Ectodermal cell (in vitro differentiated cells): ENCODE data around the gene ZCCHC24.

ENCODE experiments used
- H3K27ac ChIP-seq: 2 replicates; pipeline ENCODE4 v1.7.0; 2013; ENCODE audit warnings: mild to moderate bottlenecking, low read depth, low read length; ENCODE audit not compliant: insufficient read depth, poor library complexity, severe bottlenecking
- H3K27me3 ChIP-seq: 2 replicates; pipeline ENCODE4 v1.7.0; 2013; ENCODE audit warnings: mild to moderate bottlenecking, low read length; ENCODE audit not compliant: insufficient read depth, control insufficient read depth, poor library complexity, severe bottlenecking
- H3K36me3 ChIP-seq: one replicate; pipeline ENCODE4 v1.7.0; 2013; ENCODE audit warnings: low read length; ENCODE audit not compliant: control insufficient read depth, insufficient read depth
- H3K4me1 ChIP-seq: one replicate; pipeline ENCODE4 v1.7.0; 2013; ENCODE audit warnings: low read length; ENCODE audit not compliant: control insufficient read depth, insufficient read depth
- H3K4me3 ChIP-seq: 2 replicates; pipeline ENCODE4 v1.7.0; 2013; ENCODE audit warnings: low read depth, low read length, control low read depth; ENCODE audit not compliant: insufficient read depth
- H3K9me3 ChIP-seq: 2 replicates; pipeline ENCODE4 v1.7.0; 2013; ENCODE audit warnings: mild to moderate bottlenecking, low read length, moderate library complexity; ENCODE audit not compliant: control insufficient read depth
- WGBS, 2 experiments: methylation state at CpG; one replicate each; pipeline ENCODE4 v1.1.7; 2013; ENCODE audit warnings: missing lambda C conversion rate in 2 of 2; 5-methylcytosine and 5-hydroxymethylcytosine counted together

ZCCHC24 gene

DNA sequence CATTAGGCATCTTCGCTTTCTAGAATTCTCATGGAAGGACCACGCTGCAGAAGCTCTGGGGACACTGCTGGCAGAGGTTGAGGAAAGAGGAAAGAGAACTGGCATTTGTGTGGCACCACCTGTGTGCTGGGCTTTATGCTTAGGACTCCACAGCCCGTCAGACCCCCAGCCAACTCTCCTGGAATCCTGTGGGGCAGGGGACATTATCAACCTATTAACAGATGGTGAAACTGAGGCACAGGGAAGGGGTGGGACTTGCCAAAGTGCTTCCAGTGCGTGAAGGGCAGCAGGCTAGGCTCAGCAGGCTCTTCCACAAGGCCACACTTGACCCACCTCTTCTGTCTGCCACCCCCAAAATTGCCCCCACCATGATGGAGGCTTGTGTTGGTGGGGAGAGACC lies 46.8 kb downstream of the ZCCHC24 start:
- Histone ChIP-seq H3K36me3 (no peaks in the 10 kb centered on the region), H3K4me3 (no peak overlapping the region), H3K9me3 (no peaks in the 10 kb centered on the region), H3K27ac (no peak overlapping the region), H3K4me1 (peaks cover 32% of the 10 kb centered on the region), H3K27me3 (no peaks in the 10 kb centered on the region)
- whole genome bisulfite sequencing, 2 experiments: 94 to 97% methylated on average over 4 of the region's 4 CpGs

DNA sequence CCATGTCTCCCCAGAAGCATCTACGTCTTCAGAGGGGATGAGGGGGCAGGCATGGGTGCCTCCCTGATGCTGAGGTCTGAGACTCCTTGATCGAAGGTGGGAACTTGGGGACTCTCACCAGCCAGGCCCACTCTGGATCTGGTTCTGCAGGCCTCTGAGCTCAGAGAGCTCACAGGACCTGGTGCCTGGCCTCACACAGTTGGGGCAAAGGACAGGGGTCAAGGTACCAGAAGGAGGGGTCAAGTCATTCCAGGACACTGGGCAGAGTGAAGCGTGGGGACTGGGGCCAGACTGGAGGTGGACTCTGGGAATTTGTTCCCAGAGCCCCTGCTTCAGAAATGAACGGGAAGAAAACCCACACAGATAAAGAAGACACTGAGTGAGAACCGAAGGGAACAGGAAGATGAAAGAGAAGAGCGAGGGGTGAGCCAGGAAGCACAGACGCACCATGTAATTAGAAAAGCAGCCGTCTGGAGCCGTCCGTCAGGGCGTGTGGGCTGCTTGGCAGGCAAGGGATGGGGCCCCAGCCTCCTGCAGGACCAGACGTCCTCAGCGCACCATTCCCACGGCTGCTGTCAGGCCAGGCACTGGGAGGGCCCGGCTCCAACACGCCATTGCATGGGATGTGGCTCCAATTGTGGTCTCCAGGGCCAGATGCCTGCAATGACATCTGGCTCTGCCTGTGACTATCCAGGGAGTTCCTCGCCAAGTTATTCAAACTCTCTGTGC lies 47.7 kb downstream of the ZCCHC24 start:
- no peaks in the 10 kb centered on the region for H3K27me3 ChIP-seq
- peaks cover 23% of the 10 kb centered on the region for H3K4me1 ChIP-seq
- 83 to 85% methylated on average over 17 of the region's 17 CpGs for WGBS, 2 experiments
- H3K27ac ChIP-seq: no peak overlapping the region
- no peaks in the 10 kb centered on the region for H3K9me3 ChIP-seq
- no peak overlapping the region for H3K4me3 ChIP-seq
- H3K36me3 ChIP-seq: no peaks in the 10 kb centered on the region

DNA sequence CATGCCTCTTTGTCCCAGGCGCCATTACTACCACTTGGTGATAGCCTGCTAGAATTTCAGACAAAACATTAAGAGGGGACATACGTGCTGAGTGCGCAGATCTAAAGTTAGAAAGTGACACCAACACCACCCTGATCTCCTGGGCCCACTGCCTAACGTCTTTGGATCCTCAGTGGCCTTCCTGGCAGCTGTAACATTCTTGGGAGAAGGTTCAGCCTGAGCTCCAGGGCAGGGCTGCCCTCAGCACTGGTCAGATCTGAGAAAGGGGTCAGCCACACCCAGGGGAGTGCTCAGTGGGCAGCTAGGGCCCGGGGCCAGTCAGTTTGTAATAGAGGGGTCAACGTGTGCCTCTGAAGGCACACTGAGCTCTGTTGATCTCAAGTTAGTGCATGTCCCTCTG lies 48.4 kb downstream of the ZCCHC24 start:
- Histone ChIP-seq H3K4me3 (no peak overlapping the region), H3K27me3 (no peaks in the 10 kb centered on the region), H3K36me3 (no peaks in the 10 kb centered on the region), H3K4me1 (peaks cover 19% of the 10 kb centered on the region), H3K27ac (no peak overlapping the region), H3K9me3 (no peaks in the 10 kb centered on the region)
- 90 to 91% methylated on average over 6 of the region's 6 CpGs for WGBS, 2 experiments

DNA sequence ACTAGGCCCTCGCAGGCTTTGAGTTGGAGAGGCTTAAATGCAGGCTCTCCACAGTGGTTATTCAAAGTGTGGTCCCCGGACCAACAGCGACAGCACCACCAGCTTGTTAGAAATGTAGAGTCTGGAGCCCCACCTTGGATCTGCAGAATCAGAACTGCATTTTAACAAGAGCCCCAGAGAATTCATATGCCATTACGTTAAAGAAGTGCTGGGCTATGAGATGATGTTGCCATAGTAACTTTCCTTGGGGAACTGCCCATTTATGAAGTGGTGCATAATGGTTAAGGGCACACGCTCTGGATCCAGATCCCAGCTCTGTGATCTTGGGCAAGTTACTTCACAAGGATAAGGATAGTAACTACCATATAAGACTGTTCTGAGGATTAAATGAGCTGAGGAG lies 48.9 kb downstream of the ZCCHC24 start:
- H3K27me3 ChIP-seq: no peaks in the 10 kb centered on the region
- H3K36me3 ChIP-seq: no peaks in the 10 kb centered on the region
- H3K4me3 ChIP-seq: no peak overlapping the region
- 92 to 94% methylated on average over 5 of the region's 5 CpGs for whole genome bisulfite sequencing, 2 experiments
- no peak overlapping the region for H3K27ac ChIP-seq
- H3K4me1 ChIP-seq: peaks cover 15% of the 10 kb centered on the region
- no peaks in the 10 kb centered on the region for H3K9me3 ChIP-seq

DNA sequence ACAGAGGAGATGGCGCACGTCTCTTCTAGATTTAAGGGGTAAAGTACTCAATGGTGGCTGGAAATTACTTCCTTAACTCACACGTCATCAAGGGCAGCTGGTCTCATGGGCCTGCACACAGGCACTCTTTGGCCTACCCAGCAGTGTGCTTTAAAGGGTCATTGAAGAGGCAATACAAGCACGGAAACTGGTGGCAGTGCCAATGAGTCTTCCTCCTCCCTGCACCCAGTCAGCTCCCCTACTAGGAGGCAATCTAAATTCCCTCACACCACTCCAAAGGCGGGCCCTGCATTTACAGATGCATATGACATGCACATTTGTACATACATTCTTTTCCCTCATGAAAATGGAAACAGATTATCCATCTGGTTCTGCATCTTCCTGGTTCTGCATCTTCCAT lies 50.8 kb downstream of the ZCCHC24 start:
- H3K9me3 ChIP-seq: no peaks in the 10 kb centered on the region
- no peaks in the 10 kb centered on the region for H3K36me3 ChIP-seq
- H3K27ac ChIP-seq: no peak overlapping the region
- no peak overlapping the region for H3K4me3 ChIP-seq
- H3K4me1 ChIP-seq: peaks cover 11% of the 10 kb centered on the region
- no peaks in the 10 kb centered on the region for H3K27me3 ChIP-seq
- WGBS, 2 experiments: 92 to 93% methylated on average over 5 of the region's 5 CpGs

DNA sequence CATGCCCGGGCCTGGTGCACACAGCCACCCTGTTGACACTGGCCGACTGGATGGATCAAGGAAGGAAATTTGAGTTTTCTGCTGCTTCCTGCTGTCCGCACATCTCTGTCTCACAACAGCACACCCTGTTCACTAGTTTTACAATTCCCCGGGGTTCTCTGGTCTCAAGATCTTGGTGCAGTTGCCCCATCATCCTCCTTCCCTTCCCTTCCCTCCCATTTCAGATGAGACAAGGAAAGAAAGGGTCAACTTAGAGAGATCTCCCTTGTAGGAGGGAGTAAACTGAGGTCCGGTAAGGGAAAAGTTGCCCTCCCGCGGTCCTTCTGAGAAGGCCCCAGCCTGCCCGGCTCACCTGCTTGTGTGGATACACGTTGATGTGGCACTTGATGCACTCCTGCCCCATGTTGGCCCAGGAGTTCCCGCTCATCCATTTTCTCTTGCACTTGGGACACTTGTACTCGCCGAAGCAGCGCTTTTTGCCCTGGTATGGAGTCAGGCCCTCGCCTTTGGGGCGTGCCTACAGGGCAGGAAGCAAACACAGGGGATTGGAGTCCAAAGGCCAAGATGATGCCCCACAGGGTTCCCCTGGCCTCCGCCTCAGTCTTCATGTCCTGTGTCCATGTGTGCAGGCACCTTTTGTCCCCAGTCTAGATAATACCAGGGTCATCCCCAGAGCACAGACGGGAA lies 51.4 kb downstream of the ZCCHC24 start:
- H3K36me3 ChIP-seq: no peaks in the 10 kb centered on the region
- H3K4me1 ChIP-seq: peaks cover 5% of the 10 kb centered on the region
- 94% methylated on average over 17 of the region's 17 CpGs for WGBS, 2 experiments

DNA sequence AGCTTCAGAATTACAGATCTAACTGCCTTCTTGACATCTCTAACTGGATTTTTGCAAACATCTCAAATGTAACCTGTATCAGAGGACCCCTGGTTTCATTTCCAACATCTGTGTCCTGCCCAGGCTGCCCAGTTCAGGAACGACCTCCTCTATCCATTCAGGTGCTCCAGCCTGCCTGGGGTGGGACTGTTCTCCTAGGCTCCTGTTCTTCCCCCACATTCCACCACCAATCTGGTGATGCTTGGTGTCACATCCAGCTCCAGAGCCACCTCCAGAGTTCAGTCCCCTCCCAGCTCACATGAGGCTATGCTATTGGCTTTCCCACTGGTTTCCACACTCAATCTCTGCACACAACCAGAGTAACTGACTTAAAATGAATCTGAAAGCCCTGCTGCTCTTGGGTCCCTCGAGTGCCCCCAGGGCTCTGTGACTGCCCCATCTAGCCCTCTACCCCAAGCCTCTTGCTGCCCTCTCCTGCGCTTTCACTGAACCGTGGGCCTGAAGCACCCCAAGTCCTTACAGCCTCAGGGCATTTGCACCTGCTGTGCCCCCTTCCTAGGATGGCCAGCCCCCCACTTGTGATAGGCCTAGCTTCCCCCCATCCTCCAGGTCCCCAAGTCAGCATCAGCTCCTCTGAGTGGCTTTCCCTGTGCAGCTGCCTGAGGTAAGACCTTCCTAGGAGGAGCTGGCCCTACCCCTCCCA lies 52.1 kb downstream of the ZCCHC24 start:
- no peaks in the 10 kb centered on the region for H3K36me3 ChIP-seq
- H3K9me3 ChIP-seq: no peaks in the 10 kb centered on the region
- no peaks in the 10 kb centered on the region for H3K4me1 ChIP-seq
- H3K27ac ChIP-seq: no peak overlapping the region
- H3K27me3 ChIP-seq: no peaks in the 10 kb centered on the region
- WGBS, 2 experiments: 93 to 95% methylated on average over 4 of the region's 4 CpGs
- no peak overlapping the region for H3K4me3 ChIP-seq

More for the DNA sequence above, 51.4 kb downstream of the ZCCHC24 start:
- Histone ChIP-seq H3K4me3 (no peak overlapping the region), H3K9me3 (no peaks in the 10 kb centered on the region), H3K27ac (no peak overlapping the region), H3K27me3 (no peaks in the 10 kb centered on the region)

DNA sequence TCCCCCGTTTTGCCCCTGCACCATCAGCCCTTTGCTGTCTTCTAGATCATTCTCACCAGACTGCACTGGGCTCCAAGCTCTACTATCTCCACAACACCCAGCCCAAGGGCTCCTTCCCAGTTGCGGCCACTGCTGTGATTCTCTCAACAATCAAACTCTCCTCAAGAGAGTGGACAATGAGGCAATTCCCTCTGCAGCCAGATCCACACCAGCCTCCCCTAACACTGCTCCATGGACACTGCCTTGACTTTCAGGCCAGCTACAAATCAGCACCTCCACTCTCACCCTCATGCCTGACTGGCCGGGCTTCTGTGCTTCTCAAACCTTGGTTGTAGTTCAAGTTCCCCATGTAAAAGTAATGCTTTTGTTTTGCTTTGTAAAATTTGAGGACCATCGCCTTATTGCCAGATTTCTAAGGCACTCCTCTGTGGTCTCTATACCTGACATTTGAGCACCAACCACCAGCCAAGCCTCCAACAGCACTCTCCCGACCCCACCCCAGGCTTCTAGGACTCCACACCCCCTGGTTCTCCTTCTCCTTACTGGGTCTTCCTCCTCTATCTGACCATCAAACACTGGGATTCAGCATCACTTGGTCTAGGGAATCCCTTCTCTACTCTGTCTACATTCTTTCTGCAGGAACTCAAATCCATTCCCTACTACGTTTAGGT lies 52.8 kb downstream of the ZCCHC24 start:
- no peaks in the 10 kb centered on the region for H3K36me3 ChIP-seq
- WGBS, 2 experiments: 77 to 78% methylated on average over 6 of the region's 6 CpGs

DNA sequence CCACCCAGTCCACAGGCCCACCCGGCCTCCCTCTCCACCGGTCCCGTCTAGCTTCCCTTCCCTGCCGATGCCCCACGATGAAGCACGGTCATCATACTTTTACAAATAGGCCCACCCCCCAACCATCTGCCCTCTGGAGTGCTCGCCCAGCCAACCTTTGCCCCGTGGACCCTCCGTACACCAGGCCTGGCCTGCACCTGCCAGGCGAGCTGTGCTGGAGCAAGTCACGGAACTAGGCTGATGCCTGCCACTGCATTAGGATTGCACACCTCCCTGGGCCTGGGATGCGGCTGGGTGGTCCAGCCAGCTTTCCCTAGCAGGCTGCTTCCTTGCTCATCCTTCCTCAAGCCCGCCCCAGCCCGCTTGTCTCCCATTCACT lies 53.4 kb downstream of the ZCCHC24 start:
- no peaks in the 10 kb centered on the region for H3K36me3 ChIP-seq
- H3K4me3 ChIP-seq: no peak overlapping the region
- WGBS, 2 experiments: 86 to 87% methylated on average over 14 of the region's 14 CpGs
- H3K27me3 ChIP-seq: no peaks in the 10 kb centered on the region
- H3K4me1 ChIP-seq: no peaks in the 10 kb centered on the region
- no peak overlapping the region for H3K27ac ChIP-seq
- H3K9me3 ChIP-seq: no peaks in the 10 kb centered on the region

More for the DNA sequence above, 52.8 kb downstream of the ZCCHC24 start:
- no peaks in the 10 kb centered on the region for H3K4me1 ChIP-seq
- no peak overlapping the region for H3K4me3 ChIP-seq
- no peaks in the 10 kb centered on the region for H3K9me3 ChIP-seq
- no peak overlapping the region for H3K27ac ChIP-seq
- H3K27me3 ChIP-seq: no peaks in the 10 kb centered on the region
